ENCODE measurements around the gene PADI3. TPM values are rescaled to one million over a fixed set of nuclear protein-coding genes. Genes with fewer than 3 reads are reported as not detected.
"Not testable (repeated sequence)": the region's sequence is repeated elsewhere in the genome, so short reads cannot be mapped to it uniquely, and the experiment has no call there.

PADI3 gene
- total RNA-seq, 1 donor from 2014 or later: not detected

DNA sequence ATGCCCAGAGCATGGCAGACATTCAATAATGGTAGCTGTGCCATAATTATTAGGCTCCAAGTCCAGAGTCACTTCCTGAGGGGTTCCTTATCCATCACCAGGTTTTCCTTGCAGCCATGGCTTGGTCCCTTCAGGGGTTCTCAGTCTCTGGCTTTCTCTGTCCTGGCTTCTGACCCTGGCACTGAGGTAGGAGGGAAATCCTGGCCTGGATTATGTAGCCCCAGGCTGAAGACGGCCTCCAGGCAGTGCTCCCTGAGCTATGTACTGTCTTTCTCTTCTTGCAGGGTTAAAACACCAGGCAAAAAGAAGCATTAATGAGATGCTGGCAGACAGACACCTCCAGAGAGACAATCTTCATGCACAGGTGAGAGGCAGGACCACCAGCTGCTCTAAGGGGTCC lies 9.5 kb upstream of the PADI3 start:
- peak; percentile 64 for DNase-seq (ENCODE audit: extremely low read depth, low read depth, low spot score)

DNA sequence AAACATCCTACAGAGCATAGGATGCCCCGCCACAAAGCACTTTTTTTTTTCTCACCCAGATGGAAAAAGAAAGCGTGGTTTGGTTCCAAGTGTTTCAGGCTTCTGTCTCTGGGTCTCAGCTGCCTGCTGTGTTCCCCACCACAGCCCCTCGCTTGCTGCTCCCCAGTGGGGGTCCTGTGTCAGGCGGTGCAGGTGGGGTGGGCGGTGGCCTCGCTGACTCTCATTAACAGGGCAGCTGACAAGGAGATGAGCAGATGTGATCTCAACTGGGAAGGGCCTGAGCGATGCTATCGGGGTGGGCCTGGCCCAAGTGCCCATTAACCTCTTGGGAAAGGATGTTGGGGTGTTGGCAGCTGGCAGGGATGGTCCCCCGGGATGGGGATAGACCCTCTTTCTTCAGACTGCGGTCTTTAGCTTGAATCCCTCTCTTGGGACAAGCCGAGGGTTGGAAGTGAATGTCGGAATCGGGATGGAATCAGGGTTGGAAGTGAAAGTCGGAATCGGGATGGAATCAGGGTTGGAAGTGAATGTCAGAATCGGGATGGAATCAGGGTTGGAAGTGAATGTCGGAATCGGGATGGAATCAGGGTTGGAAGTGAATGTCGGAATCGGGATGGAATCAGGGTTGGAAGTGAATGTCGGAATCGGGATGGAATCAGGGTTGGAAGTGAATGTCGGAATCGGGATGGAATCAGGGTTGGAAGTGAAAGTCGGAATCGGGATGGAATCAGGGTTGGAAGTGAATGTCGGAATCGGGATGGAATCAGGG lies 7.7 kb upstream of the PADI3 start:
- not testable (repeated sequence) for DNase-seq (ENCODE audit: extremely low read depth, low read depth, low spot score)

DNA sequence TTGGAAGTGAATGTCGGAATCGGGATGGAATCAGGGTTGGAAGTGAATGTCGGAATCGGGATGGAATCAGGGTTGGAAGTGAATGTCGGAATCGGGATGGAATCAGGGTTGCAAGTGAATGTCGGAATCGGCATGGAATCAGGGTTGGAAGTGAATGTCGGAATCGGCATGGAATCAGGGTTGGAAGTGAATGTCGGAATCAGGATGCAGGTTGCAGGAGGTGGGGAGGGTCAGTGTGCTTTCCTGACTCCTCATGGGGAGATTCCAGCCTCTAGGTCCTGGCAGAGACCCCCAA lies 7.2 kb upstream of the PADI3 start:
- not testable (repeated sequence) for DNase-seq (ENCODE audit: extremely low read depth, low read depth, low spot score)

- no peak for DNase-seq (ENCODE audit: extremely low read depth, low read depth, low spot score)
Measured at GRCh38 chr1:17243274-17243673, 5.6 kb upstream of the PADI3 start.

DNA sequence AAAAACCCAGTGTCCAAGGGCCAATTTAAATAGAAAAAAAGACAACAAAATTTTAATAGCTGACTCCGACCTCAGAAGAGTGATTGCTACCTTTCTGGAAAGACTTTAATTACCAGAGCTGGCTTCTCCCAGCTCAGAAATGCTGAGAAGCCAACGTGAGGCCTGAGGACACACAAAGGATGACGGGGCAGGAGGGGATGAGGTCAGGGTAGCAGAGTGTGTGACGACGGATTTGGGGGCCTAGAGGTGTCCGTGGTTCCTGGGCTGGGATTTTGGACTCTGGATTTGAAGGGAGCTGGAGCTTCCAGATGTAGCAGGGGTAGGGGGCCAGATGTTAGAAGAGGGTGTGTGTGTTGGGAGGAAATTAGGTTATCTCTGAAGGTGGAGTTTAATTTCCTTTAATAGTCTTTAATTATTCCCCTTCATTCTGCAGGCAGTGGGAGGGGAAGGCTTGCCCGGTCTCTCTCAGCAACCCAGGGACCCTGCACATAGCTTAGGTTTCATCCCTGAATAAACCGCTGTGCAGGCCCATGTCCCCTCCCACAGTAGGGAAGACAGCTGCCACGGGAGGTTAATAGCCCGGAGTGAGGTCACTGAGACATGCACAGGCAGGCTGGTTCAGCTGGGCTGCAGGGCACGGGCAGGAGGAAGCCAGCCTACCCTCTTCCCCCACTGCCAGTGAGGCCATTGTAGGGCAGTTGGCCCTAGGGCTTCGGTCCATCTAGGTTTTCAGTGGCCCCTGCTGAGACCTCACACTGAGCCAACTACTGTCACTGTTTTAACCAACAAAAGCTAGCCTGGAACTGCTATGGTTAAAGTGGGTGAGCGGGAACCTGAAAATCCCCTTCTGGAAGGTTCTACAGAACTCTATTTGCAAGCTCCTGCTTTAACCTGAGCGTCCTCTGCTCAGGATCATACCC lies 3.8 kb upstream of the PADI3 start:
- no peak for DNase-seq (ENCODE audit: extremely low read depth, low read depth, low spot score)

DNA sequence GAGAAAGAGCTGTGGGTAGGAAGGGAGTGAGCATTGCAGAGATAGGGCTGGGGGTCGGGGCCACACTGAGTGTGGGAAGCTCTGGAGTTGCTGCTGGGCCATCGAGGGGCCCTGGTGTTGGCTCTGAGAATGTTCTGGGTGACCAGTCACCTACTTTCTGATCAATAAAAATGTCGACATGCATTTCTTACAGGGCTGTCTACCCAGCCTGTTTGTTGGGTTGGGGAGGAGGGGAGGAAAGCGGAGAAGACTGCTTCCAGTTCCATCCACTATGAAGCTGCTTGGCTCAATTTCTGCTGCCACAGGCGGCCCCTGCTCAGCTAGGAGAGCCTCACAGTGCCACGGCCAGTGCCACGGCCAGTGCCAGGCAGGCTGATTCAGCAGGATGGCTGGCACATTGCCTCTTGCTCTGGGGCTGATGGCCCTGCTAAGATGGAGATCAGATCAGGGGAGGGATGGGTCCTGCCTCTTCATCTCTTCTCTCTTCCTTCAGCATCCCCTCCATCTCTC lies 3.0 kb upstream of the PADI3 start:
- no peak for DNase-seq (ENCODE audit: extremely low read depth, low read depth, low spot score)

DNA sequence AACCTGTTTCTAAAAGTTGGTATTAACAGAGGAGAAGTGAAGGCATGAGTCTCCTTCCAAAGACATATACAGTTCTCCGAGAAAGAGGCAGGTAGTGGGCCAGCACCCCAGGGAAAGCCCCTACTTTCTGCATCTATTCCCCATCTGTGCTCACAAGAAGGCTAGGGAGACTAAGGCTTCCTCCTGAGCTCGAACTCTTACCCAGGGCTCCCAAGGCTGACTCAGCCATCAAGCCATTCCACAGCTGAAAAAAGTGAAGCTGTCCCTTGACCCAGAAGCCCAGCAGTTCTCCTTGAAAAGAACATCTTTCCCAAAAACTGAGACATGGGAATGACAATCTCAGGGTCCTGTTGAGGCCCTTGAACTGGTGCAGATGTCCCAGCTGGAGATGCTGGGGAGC lies 1.9 kb upstream of the PADI3 start:
- DNase-seq (ENCODE audit: extremely low read depth, low read depth, low spot score): no peak

DNA sequence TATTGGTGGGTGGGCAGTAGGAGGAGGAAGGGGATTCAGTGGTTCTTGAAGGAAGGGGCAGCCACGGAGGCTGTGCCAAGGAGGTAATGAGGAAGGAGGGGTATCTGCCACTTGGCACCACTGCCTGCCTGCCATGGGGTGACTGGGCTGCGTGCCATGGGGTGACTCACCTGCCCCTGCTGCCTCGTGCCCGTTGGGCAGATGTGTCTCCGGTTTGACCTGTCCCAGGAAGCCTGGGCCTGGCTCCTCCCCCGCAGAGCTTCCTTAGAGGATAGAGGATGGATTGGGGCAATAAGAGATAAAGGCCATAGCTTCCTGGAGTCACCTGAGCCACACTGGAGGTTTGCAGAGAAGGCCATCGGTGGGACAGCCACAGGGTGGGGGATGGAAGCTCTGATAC lies 1.7 kb downstream of the PADI3 start:
- no peak for DNase-seq (ENCODE audit: extremely low read depth, low read depth, low spot score)

- DNase-seq (ENCODE audit: extremely low read depth, low read depth, low spot score): no peak
Measured at GRCh38 chr1:17251246-17251645, 2.3 kb downstream of the PADI3 start.

GRCh38 chr1:17251701-17252376 lies 2.9 kb downstream of the PADI3 start:
- DNase-seq (ENCODE audit: extremely low read depth, low read depth, low spot score): no peak

GRCh38 chr1:17255336-17255735 lies 6.4 kb downstream of the PADI3 start:
- DNase-seq (ENCODE audit: extremely low read depth, low read depth, low spot score): no peak

DNA sequence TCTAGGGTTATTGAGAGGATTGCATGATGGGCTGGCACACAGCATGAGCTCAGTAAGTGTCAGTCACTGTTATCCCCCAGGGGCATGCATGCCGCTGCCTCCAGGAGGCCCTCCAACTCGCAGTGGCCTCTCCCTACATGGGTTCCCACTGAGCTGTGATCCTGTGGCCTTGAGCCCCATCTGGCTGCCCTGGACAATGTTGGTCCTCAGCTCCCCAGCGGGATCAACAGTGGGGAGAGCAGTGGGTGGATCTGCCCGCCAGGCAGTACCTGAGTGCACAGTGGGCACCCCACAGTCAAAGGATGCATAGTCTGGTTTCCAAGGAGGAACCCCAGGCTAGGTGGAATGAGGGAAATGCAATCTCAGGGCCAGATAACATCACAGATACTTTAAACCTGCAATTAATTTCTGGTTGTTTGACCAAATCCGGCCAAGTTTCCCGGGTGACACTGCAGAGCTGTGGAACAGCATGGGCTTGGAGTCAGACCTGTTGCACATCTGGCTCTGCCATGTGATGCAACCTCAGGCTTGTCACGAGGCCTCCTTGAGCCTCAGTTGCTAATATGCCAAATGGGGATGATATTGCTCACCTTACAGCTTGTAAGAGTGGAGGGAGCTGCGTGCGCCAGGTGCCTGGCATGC lies 9.3 kb downstream of the PADI3 start:
- no peak for DNase-seq (ENCODE audit: extremely low read depth, low read depth, low spot score)

DNA sequence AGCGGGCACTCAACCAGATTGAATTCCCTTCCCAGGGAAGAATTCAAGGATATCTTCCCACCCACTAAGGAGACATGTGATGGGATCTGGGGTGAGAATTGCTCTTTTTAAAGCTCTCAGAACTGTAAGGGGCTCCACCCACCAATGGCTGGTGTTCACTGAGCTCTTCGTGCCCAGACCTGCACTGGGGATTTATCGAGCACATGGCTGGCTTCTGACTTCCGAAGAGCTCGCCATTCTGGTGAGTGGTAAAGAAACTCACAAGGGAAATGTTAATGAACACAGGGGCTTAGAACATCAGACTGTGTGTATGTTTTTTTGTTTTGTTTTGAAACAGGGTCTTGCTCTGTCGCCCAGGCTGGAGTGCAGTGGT lies 9.8 kb downstream of the PADI3 start:
- no peak for DNase-seq (ENCODE audit: extremely low read depth, low read depth, low spot score)

DNA sequence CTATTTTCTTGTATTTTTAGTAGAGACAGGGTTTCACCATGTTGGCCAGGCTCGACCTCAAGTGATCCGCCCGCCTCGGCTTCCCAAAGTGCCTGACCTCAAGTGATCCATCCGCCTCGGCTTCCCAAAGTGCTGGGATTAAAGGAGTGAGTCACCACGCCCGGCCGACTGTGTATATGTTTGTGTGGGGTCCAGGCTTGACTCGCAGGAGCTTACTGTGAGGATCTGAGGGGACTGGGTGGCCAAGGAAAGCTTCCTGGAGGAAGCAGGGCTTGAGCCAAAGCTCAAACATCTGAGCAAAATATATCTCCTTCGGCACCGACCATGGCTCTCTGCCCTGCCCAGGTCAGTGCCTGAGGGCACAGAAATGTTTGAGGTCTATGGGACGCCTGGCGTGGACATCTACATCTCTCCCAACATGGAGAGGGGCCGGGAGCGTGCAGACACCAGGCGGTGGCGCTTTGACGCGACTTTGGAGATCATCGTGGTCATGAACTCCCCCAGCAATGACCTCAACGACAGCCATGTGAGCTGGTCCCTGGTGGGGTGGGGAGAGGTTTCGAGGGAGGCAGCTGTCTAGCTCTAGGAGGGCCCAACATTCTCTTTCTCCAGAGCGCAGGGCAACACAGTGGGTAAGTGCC lies 10.5 kb downstream of the PADI3 start:
- DNase-seq (ENCODE audit: extremely low read depth, low read depth, low spot score): no peak

GRCh38 chr1:17260264-17260663 lies 11.4 kb downstream of the PADI3 start:
- no peak for DNase-seq (ENCODE audit: extremely low read depth, low read depth, low spot score)

DNA sequence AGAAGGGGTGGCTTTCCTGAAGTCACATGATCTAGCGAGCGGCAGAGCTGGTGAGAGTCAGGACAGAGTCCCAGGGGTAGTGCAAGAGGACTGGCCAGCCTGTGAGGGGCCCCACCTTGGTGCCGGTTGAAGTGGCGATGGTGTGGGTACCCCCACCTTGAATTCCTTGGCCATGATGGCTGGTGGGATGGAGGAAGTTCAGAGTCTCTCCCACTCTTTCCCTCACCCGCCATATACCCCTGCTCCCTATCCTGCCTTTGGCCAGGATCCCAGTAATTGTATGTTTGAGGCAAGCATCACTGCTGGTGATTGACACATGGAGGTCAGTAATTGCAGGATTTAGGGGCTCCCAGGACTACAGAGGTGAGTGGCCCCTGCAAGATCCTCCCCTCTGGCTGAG lies 11.8 kb downstream of the PADI3 start:
- no peak for DNase-seq (ENCODE audit: extremely low read depth, low read depth, low spot score)

- no peak for DNase-seq (ENCODE audit: extremely low read depth, low read depth, low spot score)
Measured at GRCh38 chr1:17263936-17264335, 15.0 kb downstream of the PADI3 start.

GRCh38 chr1:17264470-17264869 lies 15.6 kb downstream of the PADI3 start:
- DNase-seq (ENCODE audit: extremely low read depth, low read depth, low spot score): no peak

- no peak for DNase-seq (ENCODE audit: extremely low read depth, low read depth, low spot score)
Measured at GRCh38 chr1:17265162-17265561, 16.3 kb downstream of the PADI3 start.

DNA sequence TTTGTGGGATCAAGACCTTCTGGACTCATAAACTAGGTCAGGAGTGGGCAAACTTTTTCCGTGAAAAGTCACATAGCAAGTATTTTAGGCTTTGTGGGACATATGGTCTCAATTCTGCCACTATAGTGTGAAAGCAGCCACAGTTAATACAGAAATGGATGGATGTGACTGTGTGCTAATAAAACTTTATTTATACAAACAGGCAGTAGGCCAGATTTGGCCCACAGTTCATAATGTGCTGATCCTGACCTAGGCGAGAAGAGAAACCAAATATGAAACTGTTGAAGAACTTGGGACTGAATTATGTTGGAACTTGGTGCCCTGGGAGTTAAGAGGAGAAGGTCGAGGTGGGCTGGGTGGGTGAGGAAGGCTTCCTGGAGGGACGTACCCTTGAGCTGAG lies 17.1 kb downstream of the PADI3 start:
- no peak for DNase-seq (ENCODE audit: extremely low read depth, low read depth, low spot score)

Data from glomerular endothelial cell (primary cell).